HG02642 (cell line): Measurements from ENCODE around the gene GNL3.
"Not testable (repeated sequence)": the region's sequence is repeated elsewhere in the genome, so short reads cannot be mapped to it uniquely, and the experiment has no call there.

Source experiments
- ATAC-seq: cut with Tn5 transposase; IDR thresholded peaks from one replicate; pipeline ENCODE4 v1.9.1; 2021; ENCODE audit warnings: mild to moderate bottlenecking; ENCODE audit not compliant: unreplicated experiment, poor library complexity

The GNL3 gene, protein sequence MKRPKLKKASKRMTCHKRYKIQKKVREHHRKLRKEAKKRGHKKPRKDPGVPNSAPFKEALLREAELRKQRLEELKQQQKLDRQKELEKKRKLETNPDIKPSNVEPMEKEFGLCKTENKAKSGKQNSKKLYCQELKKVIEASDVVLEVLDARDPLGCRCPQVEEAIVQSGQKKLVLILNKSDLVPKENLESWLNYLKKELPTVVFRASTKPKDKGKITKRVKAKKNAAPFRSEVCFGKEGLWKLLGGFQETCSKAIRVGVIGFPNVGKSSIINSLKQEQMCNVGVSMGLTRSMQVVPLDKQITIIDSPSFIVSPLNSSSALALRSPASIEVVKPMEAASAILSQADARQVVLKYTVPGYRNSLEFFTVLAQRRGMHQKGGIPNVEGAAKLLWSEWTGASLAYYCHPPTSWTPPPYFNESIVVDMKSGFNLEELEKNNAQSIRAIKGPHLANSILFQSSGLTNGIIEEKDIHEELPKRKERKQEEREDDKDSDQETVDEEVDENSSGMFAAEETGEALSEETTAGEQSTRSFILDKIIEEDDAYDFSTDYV

DNA sequence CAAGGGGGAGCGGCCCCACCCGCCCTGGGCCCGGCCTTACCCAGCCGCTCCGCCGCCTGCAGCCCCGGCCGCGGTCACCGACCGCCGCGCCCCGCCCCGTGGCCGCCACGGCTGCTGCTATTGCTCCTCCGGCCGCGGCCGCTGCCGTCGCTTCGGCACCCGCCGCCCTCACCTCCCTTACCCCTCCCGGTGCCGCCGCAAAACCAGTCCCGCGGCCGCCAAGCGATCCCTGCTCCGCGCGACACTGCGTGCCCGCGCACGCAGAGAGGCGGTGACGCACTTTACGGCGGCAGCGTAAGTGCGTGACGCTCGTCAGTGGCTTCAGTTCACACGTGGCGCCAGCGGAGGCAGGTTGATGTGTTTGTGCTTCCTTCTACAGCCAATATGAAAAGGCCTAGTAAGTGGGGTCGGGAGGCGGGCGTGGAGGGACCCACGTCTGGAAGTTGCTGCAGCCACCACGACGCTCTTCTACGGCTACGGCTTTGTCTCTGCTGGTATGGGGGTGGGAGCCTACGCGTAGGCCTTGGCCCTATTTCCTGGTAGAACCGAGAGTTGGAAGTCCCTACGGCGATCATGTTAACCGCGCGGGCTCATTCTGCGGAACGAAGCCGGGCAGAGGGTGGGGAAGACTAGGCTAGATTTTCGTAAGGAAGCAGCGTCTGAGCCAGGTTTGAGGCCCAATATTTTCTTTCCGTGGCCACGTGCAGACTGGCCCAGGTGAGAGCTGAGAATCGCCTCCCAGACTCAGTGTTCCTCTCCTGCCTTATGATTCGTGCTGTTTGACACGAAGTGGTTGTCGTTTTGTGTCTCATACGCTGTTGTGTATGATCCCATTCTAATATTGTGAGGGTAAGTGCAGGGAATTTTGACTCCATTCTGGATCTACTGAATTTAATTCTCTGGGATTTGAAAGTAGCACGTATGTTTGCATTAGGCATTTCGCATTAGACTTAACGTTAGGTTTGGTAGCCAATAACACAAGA, at the start of gene GNL3, which contains the start of gene PBRM1:
Gene GNL3, plus strand, starts transcription at position 324 of the 983 bp plus-strand sequence. Its CDS starts 61 bp downstream, at position 385.
Gene PBRM1, minus strand, starts transcription at position 205 of the 983 bp plus-strand sequence.
- peak; percentile 82 for ATAC-seq

DNA sequence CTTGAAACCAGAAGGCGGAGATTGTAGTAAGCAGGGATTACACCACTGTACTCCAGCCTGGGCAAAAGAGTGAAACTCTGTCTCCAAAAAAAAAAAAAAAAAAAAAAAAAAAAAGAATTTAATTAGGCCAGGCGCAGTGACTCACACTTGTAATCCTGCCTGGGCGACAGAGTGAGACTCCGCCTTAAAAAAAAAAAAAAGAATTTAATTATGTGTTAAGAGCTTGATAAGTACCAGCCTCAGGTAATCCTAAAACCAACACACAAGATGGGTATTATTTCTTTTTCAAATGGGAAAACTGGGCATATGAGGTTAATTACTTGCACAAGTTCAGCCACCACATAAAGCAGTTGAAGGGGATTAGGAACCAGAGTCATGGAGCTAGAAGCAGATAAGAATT, 49.2 kb upstream of the GNL3 start:
- ATAC-seq, result no peak

DNA sequence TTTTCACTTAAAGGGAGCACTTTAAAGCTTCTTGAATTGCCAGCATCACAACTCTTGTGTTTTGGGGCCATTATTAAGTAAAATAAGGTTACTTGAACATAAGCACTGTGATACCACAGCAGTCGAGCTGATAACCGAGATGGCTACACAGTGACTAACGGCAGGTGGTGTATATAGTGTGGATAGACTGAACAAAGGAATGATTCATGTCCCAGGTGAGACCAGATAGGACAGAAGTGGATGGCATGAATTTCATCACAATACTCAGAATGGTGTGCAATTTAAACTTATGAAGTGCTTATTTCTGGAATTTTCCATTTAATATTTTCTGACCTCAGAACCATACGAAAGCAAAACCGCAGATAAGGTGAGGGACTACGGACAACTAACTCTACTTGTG, 40.3 kb upstream of the GNL3 start:
- ATAC-seq, result no peak

DNA sequence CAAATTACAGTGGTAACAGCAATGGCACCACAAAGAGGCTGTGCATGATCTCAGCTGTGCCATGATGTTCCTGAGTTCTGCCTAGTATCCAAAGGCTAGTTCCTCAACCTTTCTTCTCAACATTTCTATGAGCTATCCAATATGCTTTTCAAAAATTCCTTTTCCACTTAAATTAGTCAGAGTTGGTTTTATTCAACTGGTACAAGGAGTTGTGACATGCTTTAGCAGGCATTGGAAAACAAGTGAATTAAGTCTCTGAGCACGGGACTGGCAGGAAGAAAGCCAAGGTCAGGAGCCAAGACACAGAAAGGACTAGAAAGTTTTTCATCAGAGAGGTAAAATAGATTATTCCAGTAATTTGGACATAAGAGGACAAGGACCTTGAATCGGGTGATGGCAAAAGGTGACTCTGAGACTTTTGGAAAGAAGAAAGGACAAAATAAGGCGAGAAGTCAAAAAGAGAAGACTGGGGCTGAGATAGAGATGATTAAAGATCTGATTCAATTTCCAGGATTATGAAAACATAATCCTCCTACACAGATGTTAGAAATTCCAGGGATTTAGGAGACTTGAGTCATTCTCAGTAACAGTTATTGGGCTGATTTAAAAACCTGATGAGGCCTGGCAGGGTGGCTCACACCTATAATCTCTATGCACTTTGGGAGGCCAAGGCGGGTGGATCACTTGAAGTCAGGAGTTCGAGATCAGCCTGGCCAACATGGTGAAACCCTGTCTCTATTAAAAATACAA, 36.2 kb upstream of the GNL3 start:
- no peak for ATAC-seq

DNA sequence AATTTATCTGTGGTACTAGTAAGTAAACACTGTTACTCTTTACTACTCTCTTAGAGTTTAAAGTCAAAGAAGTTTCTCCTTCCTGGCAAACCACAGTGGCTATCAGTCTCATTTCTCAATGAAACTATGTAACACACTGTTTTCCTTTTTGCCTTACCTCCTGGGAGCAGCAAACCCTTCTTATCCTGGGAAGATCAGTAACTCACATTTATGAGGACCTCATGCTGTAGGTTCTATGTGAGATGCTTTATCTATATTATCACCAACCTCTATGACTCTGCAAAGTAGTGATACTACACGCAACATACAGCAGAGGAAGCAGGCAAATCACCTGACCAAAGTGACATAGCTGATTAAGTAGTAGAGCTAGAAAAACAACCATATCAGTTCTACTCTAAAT, 35.4 kb upstream of the GNL3 start:
- ATAC-seq, result no peak

DNA sequence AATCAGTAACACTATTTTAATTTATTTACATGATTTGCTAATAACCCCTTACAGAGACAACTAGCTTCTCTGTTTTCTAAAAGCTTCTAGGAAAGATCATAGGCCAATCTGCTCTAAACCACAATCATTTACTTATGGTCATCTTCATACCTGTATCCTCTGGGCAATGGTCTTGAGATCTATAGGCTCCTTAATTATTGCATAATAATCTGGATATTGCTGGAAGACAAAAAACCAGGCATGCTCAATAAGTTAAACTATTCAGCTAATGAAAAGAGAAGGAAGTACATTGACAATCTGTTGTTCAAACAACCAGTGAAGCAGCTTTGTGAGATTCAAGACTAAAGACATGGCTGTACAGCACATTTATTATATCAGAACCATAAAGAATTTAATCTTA, 34.2 kb upstream of the GNL3 start:
- no peak for ATAC-seq

DNA sequence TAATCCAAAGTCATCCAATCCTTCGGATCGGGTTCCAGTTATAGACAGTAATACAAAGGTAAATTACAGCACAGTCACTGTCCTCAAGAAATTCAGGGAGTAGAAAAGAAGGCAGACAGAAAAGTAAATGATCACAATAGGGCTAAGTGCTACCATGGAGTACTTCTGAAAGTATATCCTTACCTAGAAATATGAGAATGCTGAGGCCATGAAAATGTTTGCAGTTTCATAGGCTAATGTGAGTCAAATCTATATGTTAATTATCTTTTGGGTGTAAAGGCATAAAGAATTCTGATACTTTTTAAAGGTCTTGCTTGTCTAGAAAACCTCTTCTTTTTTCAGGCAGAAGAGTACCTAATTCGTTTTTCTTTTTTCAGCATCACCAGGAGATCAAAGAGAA, 29.9 kb upstream of the GNL3 start:
- no peak for ATAC-seq

DNA sequence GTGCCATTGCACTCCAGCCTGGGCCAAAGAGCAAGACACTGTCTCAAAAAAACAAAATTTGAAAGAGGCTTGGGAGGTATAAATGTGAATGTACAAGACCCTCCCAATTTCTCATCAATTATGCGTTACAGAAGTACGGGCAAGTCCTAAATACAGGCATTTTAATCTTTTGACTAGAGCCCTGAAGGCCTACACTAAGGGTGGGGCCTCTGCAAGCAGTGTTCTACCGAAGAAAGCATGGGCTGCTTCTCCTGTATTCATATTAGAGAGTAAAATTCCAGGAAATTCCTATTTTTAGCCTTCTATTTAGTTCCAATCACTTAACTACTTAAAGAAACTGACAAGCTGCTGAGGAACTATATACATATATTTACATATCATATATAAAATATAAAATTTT, 25.8 kb upstream of the GNL3 start:
- ATAC-seq, result no peak

DNA sequence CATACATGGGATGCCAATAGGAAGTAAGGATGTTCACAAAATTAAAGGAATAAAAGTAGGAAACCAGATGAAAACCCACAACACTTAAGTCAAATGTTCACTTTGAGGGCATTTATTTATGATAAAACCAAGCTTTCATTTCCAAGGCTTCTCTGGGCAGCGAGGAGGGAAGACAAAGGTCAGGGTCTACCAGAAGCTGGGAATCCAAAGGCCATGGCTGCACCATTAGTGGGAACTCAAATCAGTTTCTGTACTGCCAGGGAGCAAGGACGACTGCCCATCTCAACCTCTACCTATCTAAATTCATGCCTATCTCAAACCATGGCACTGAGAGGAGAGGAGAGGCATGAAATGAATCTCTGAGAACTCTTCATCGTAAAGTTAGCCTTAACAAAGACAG, 22.7 kb upstream of the GNL3 start:
- ATAC-seq, result no peak

DNA sequence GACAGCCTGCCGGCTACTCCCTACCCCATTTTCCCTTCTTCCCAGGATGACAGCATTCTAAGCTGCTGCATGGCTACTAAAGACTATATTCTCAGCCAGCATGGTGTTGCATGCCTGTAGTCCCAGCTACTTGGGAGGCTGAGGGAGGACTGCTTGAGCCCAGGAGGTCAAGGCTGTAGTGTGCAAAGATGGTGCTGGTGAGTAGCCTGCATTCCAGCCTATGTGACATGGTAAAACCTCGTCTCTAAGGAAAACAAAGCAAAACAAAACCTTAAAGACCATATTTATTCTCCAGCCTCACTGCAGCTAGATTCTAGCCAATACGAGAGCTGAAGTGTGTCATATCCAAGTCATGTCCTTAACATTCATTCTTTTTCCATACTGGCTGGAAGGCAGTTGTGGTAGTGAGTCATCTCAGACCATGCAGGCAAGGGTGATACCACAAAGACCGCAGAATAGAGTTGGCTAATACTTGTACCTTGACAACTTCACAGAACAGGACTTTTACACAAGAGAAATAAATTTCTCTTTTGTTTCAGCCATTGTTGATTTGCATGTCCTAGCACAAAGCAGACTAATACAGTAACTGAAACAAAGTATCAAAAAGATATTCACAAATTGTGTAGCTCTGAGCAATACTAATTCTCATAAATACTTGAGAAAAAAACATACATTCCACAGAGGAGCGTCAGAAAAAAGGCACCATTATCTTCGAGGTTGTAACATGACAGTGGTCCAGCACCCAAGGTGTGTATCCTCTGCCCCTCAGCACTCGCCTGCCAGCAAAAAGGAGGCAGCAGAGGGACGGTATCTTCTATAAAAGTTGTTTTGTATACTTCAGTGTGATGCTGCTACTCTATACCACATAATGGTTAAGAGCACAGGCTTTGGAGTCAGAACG, 15.0 kb upstream of the GNL3 start:
- peak; percentile 77 for ATAC-seq

DNA sequence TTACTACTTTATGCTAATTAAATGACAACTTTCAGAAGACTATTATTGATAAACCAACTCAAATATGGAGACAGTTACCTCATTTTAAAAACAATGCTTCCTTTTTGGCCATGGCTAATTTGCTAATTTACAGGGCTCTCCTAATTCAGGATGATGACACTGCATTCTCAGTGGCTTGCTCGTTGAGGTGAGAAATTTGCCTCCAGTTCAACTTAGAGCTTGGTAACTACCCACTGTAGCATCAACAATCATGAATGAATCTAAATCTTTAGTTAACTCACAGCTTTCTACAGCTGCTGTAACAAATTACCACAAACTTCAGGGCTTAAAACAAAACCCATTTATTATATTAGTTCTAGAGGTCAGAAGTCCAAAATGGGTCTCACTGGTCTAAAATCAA, 14.2 kb upstream of the GNL3 start:
- ATAC-seq, result no peak

DNA sequence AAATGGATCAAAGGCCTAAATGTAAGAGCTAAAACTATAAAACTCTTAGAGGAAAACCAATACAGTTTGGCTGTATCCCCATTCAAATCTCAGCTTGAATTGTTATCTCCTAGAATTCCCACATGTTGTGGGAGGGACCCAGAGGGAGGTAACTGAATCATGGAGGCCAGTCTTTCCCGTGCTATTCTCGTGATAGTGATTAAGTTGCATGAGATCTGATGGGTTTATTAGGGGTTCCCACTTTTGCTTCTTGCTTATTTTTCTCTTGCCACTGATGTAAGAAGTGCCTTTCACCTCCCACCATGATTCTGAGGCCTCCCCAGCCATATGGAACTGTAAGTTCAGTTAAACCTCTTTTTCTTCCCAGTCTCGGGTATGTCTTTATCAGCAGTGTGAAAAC, 9.6 kb upstream of the GNL3 start:
- not testable (repeated sequence) for ATAC-seq

DNA sequence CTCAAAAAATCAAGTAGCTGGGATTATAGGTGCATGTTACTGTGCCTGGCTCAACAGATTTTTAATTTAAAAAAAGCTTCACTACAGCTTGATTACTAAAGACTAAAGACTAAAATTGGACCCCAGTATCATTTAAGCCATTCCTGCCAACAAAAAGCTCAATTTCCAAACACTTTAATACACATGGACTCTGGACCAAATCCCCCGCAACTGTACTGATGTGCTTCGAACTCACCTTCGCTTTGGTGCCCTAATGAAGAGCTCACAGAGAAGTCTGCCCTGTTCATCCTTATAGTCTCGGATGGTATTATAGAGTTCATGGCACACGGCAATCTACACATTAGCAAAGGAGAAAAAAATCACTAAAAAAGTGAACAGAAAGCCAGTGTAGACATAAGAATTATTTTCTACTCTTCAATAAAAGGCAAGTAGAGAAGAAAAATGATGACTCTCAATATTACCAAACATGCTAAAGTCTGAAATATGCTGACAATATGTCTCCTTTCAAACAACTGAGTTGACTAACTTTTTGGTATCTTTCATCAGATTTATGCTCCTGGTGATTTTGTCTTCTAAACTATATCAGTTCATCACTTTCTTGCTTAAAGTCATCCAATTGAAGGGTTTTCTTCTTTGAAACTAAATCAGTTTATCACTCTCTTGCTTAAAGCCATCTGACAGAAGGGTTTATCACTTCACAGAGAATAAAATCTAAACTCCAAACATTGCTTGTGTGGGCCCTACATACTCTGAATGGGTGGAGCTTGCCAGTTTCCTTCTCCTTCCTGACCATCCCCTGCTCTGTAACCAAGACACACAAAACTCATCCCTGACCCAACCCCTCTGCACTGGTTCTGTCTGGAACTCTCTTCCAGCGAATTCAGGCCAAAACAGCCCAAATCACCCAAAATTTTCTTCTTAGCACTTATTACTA, 7.3 kb upstream of the GNL3 start:
- ATAC-seq, result no peak

DNA sequence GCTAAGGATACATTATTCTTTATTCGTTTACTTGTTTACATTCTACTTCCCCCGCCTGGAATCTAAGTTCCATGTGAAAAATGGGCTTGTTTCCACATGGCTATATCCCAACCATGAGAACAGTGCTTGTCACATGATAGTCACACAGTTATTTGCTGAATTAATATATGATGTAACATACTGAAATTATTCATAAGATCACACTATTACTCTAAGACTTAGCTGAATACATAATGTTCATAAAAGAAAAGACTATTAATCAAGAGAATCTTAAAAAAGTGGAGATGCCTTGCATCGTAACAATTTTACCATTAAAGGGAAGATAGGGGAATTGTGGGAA, 6.7 kb upstream of the GNL3 start:
- ATAC-seq, result no peak

DNA sequence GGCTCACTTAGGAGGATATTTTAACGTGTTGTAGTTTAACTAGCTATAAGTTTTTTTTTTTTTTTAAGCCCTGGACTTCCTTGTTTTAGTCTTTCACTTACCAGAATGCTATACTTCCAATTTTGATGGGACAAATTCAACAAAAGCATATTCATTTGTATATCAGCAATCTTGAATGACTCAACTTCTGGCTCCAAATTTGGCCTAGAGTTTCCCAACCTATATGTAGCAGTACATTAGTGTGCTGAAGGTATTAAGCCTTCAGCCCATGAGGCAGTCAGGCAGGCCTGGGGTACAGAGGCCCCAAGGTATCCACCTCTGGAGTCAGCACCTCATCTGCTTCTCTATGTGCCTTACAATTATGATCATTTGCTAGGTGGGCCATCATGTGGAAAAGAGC, 6.0 kb upstream of the GNL3 start:
- ATAC-seq, result no peak

DNA sequence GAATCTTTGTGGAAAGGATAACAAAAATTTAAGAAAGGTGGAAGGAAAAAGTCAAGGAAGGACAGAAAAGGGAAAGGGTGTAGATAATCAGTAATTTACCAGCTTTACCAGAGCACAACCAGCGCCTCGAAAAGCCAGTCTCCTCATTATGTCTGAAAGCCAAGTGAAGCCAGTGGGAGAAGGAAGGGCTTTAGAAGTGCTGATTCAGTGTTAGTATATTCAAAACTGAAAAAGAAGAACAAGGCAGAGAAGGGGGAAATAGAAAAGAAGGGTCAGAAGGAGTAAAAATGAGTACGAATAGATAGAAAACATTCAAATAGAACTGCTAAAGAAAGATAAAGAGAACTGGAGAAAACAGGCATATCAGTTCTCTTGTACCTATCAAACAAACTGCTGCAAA, 4.2 kb upstream of the GNL3 start:
- no peak for ATAC-seq

DNA sequence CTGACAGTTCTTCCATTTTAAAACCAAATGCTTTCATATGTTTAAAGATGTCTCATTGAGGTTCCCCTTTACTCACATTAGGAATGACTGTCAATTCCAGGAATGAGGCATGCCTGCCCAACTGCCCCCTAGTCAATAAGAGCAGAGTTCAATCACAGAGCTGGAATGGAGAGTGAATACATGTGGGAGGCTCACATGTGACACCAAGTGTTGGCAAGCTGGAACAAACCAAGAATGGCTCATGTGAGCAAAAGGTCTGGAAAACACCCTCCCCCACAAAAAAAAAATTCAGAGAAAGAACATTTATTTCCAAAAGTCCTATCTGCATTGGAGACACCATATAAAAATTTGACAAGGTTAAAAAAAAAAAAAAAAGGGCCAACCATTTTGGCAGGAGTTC, 3.8 kb upstream of the GNL3 start:
- no peak for ATAC-seq

DNA sequence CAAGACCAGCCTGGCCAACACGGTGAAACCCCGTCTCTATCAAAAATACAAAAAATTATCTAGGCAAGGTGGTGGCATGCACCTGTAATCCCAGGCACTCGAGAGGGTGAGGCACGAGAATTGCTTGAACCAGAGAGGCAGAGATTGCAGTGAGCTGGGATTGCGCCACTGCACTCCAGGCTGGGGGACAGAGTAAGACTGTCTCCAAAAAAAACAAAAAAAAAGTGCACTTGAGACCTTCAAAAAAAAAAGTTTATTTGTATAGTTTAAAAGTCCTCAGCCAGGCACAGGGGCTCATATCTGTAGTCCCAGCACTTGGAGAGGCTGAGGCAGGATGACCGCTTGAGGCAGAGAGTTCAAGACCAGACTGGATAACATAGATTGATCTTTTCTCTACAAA, 2.2 kb upstream of the GNL3 start:
- ATAC-seq, result no peak
